Thymus (tissue), 11 donors: Measurements from ENCODE around the gene ZNF608. TPM values are rescaled to one million over a fixed set of nuclear protein-coding genes. Genes with fewer than 3 reads are reported as not detected.

Source experiments
- DNase-seq, 9 donors: peaks; one replicate each; pipeline ENCODE4 v3.0.0-alpha.2; 2013; ENCODE audit warnings: low spot score in 9 of 9, low read depth in 6 of 9, missing footprints in 1 of 9
- H3K27ac ChIP-seq, 2 donors: one replicate each; pipeline ENCODE4 v1.5.1; 2013; ENCODE audit warnings: control low read depth in 1 of 2, low read depth in 1 of 2, low read length in 1 of 2, mild to moderate bottlenecking in 1 of 2, moderate library complexity in 1 of 2
- H3K27me3 ChIP-seq, 2 donors: one replicate each; pipeline ENCODE4 v1.5.1; 2013; ENCODE audit warnings: low read length in 1 of 2; ENCODE audit not compliant: control insufficient read depth in 2 of 2, insufficient read depth in 1 of 2
- H3K36me3 ChIP-seq, 2 donors: one replicate each; pipeline ENCODE4 v1.5.1; 2013; ENCODE audit warnings: low read length in 1 of 2, mild to moderate bottlenecking in 1 of 2, moderate library complexity in 1 of 2; ENCODE audit not compliant: control insufficient read depth in 2 of 2, insufficient read depth in 2 of 2
- H3K4me1 ChIP-seq, 2 donors: one replicate each; pipeline ENCODE4 v1.5.1; 2013; ENCODE audit warnings: low read length in 2 of 2; ENCODE audit not compliant: control insufficient read depth in 2 of 2, insufficient read depth in 2 of 2
- H3K4me3 ChIP-seq, 2 donors: one replicate each; pipeline ENCODE4 v1.5.1; 2013; ENCODE audit warnings: low read length in 2 of 2, control low read depth in 1 of 2, mild to moderate bottlenecking in 1 of 2
- H3K9me3 ChIP-seq, 2 donors: one replicate each; pipeline ENCODE4 v1.5.1; 2013; ENCODE audit warnings: low read length in 1 of 2, mild to moderate bottlenecking in 1 of 2; ENCODE audit not compliant: control insufficient read depth in 2 of 2, insufficient read depth in 1 of 2
- WGBS: extraction: QIAGEN DNeasy Blood & Tissue Kit; methylation state at CpG from one replicate; pipeline ENCODE4 v1.1.7; 2013; 5-methylcytosine and 5-hydroxymethylcytosine counted together
- polyA plus RNA-seq: library from polyadenylated mRNA; stranded (reverse); fragments of 200-250 nt; gene quantifications from one replicate; pipeline ENCODE4 v1.2.3, GENCODE V29; 2013
- total RNA-seq: library from RNA; stranded (reverse); fragments of 120-200 nt; gene quantifications from one replicate; pipeline ENCODE4 v1.2.4, GENCODE V29; 2013
- donor health status: healthy.

The ZNF608 gene
- total and polyA plus RNA-seq, 2 donors, result 9.3 to 14.0 TPM

GRCh38 chr5:124746916-124747790 lies 714 bp upstream of the ZNF608 start:
- peak overlapping the region; percentile 46 to 64 for H3K4me3 ChIP-seq
- under 1% methylated on average over 32 of the region's 32 CpGs for WGBS
- peaks cover 3 to 33% of the 10 kb centered on the region in 2 donors for H3K4me1 ChIP-seq

GRCh38 chr5:124745007-124745927 lies 1.2 kb downstream of the ZNF608 start:
- Histone ChIP-seq H3K9me3 (no peaks in the 10 kb centered on the region), H3K36me3 (no peaks in the 10 kb centered on the region), H3K4me1 (peaks cover 3 to 33% of the 10 kb centered on the region in 2 donors), H3K27me3 (peaks cover 0 to 15% of the 10 kb centered on the region in 2 donors), H3K4me3 (peak overlapping the region; percentile 46 to 64), H3K27ac (peak overlapping the region in 1 of 2 donors; percentile 88)
- 73% methylated on average over 8 of the region's 8 CpGs for WGBS
- DNase-seq, result no peak

More at GRCh38 chr5:124746916-124747790, 714 bp upstream of the ZNF608 start:
- Histone ChIP-seq H3K27me3 (peaks cover 0 to 15% of the 10 kb centered on the region in 2 donors), H3K27ac (peak overlapping the region; percentile 81 to 88), H3K36me3 (no peaks in the 10 kb centered on the region), H3K9me3 (no peaks in the 10 kb centered on the region)
- peak in 8 of 9 donors; percentile 65 to 91 (median 77) for DNase-seq

GRCh38 chr5:124744170-124744971 lies 2.1 kb downstream of the ZNF608 start:
- Histone ChIP-seq H3K27me3 (peaks cover 0 to 15% of the 10 kb centered on the region in 2 donors), H3K4me1 (peaks cover 3 to 29% of the 10 kb centered on the region in 2 donors), H3K36me3 (no peaks in the 10 kb centered on the region), H3K4me3 (peak overlapping the region; percentile 26 to 64), H3K9me3 (no peaks in the 10 kb centered on the region), H3K27ac (peak overlapping the region; percentile 43 to 88)
- 36% methylated on average over 27 of the region's 27 CpGs for WGBS
- no peak for DNase-seq

- Histone ChIP-seq H3K4me1 (peaks cover 3 to 29% of the 10 kb centered on the region in 2 donors), H3K36me3 (no peaks in the 10 kb centered on the region), H3K9me3 (no peaks in the 10 kb centered on the region), H3K27me3 (peaks cover 0 to 15% of the 10 kb centered on the region in 2 donors), H3K27ac (peak overlapping the region in 1 of 2 donors; percentile 88), H3K4me3 (peak overlapping the region; percentile 26 to 64)
- DNase-seq, result no peak
- WGBS, result 32% methylated on average over 5 of the region's 5 CpGs
These were observed 2.8 kb downstream of the ZNF608 start for GRCh38 chr5:124743602-124744169.

- DNase-seq, result no peak
- Histone ChIP-seq H3K36me3 (no peaks in the 10 kb centered on the region), H3K4me1 (peaks cover 3 to 30% of the 10 kb centered on the region in 2 donors), H3K27ac (no peak overlapping the region), H3K9me3 (no peaks in the 10 kb centered on the region), H3K27me3 (peaks cover 0 to 15% of the 10 kb centered on the region in 2 donors), H3K4me3 (peak overlapping the region in 1 of 2 donors; percentile 64)
- WGBS, result 62% methylated on average over 8 of the region's 8 CpGs
These were observed 3.3 kb downstream of the ZNF608 start for GRCh38 chr5:124742983-124743601.

GRCh38 chr5:124742521-124742920 lies 3.9 kb downstream of the ZNF608 start:
- H3K27me3 ChIP-seq, result peaks cover 0 to 15% of the 10 kb centered on the region in 2 donors
- H3K4me1 ChIP-seq, result peaks cover 3 to 30% of the 10 kb centered on the region in 2 donors
- no peaks in the 10 kb centered on the region for H3K36me3 ChIP-seq
- H3K9me3 ChIP-seq, result no peaks in the 10 kb centered on the region
- DNase-seq, result no peak
- H3K27ac ChIP-seq, result no peak overlapping the region
- H3K4me3 ChIP-seq, result peak overlapping the region in 1 of 2 donors; percentile 64
- 96% methylated on average over 4 of the region's 4 CpGs for WGBS

- Histone ChIP-seq H3K27ac (no peak overlapping the region), H3K9me3 (no peaks in the 10 kb centered on the region), H3K36me3 (no peaks in the 10 kb centered on the region), H3K4me3 (no peak overlapping the region), H3K27me3 (peaks cover 0 to 15% of the 10 kb centered on the region in 2 donors), H3K4me1 (peaks cover 3 to 30% of the 10 kb centered on the region in 2 donors)
- WGBS, result 92% methylated on average over 4 of the region's 4 CpGs
- DNase-seq, result no peak
These were observed 4.5 kb downstream of the ZNF608 start for GRCh38 chr5:124741711-124742496.
